Nephron (organoid): ENCODE results near the gene PLA2G4C.

Experiments used
- H3K27ac Mint-ChIP-seq, 3 experiments: 2 replicates each; pipeline ENCODE4 v1.8.0; 2020; ENCODE audit warnings: mixed read lengths in 3 of 3, mild to moderate bottlenecking in 2 of 3, moderate library complexity in 1 of 3
- H3K27me3 Mint-ChIP-seq: 2 replicates; pipeline ENCODE4 v1.8.0; 2021; ENCODE audit warnings: low read depth, mild to moderate bottlenecking, moderate library complexity, mixed read lengths
- H3K36me3 Mint-ChIP-seq: 2 replicates; pipeline ENCODE4 v1.8.0; 2020; ENCODE audit warnings: low read depth, mixed read lengths
- H3K4me1 Mint-ChIP-seq: 2 replicates; pipeline ENCODE4 v1.8.0; 2020; ENCODE audit warnings: mixed read lengths
- H3K4me3 Mint-ChIP-seq, 3 experiments: 2 replicates each; pipeline ENCODE4 v1.8.0; 2020; ENCODE audit warnings: mild to moderate bottlenecking in 3 of 3, mixed read lengths in 3 of 3, moderate library complexity in 2 of 3
- H3K9me3 Mint-ChIP-seq: 2 replicates; pipeline ENCODE4 v1.8.0; 2020; ENCODE audit warnings: mixed read lengths
- TF ChIP-seq, protein P1 (sequence below), 3 experiments: fragments of 200-600 bp; sonication (generic); IDR thresholded peaks; one replicate each; pipeline ENCODE4 v1.5.0; 2021; ENCODE audit warnings: antibody characterized with exemption in 3 of 3; ENCODE audit not compliant: unreplicated experiment in 3 of 3

The PLA2G4C gene

DNA sequence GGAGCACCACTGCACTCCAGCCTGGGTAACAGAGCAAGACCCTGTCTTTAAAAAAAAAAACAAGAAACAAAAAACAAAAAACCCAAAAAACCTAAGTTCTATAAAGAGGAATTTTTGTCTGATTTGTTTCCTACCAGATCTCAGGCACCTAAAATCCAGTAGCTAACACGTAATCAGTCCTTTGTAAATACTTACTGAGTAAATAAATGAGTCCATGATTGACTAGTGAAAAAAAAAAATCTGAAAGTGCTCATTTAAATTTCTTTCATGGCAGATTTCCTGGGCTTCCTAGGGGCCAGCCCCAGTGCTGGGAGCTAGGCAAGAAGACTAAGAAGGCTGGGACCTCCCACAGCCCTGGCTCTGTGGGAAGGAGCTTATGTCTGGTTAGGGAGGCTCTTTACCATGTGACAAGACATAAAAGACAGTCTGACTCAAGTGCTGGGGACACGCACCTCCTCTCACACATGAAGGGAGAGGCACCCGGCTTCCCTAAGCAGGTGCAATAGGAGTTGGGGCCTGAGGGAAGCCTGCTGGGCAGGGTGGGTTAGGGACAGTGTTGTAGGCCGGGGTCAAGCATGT is 37.1 kb upstream of the PLA2G4C start:
- no peaks in the 10 kb centered on the region for H3K27me3 Mint-ChIP-seq
- H3K4me1 Mint-ChIP-seq: peaks cover 5% of the 10 kb centered on the region
- H3K27ac Mint-ChIP-seq: peak overlapping the region in 1 of 3 experiments; percentile 13
- H3K9me3 Mint-ChIP-seq: no peaks in the 10 kb centered on the region
- H3K36me3 Mint-ChIP-seq: peaks cover 38% of the 10 kb centered on the region
- TF ChIP-seq, protein P1, sequence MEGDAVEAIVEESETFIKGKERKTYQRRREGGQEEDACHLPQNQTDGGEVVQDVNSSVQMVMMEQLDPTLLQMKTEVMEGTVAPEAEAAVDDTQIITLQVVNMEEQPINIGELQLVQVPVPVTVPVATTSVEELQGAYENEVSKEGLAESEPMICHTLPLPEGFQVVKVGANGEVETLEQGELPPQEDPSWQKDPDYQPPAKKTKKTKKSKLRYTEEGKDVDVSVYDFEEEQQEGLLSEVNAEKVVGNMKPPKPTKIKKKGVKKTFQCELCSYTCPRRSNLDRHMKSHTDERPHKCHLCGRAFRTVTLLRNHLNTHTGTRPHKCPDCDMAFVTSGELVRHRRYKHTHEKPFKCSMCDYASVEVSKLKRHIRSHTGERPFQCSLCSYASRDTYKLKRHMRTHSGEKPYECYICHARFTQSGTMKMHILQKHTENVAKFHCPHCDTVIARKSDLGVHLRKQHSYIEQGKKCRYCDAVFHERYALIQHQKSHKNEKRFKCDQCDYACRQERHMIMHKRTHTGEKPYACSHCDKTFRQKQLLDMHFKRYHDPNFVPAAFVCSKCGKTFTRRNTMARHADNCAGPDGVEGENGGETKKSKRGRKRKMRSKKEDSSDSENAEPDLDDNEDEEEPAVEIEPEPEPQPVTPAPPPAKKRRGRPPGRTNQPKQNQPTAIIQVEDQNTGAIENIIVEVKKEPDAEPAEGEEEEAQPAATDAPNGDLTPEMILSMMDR (IDR thresholded peaks at IDR 0.05; ENCODE audit: unreplicated experiment in 3 of 3): no peak
- H3K4me3 Mint-ChIP-seq: no peak overlapping the region

DNA sequence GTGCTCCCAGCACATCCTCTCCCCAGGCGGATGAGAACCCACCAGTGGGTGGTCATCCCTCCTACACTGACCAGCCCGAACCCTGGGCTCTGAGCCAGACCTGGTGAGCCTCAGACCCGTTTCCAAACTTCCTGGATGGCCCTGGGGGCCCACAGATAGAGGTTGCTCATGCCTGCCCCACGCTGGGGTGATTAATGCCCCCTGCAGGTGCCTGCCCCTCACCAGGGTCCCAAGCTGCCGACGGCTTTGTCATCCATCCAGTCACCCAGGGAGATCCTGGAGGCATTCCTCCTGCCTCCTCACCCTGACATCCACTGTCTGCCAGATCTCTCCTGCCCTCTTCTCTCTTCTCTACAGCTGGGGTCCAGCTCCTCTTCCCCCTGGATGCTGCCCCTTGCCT is 28.4 kb upstream of the PLA2G4C start:
- Mint-ChIP-seq H3K27ac (no peak overlapping the region), H3K36me3 (peaks cover 29% of the 10 kb centered on the region), H3K4me1 (no peaks in the 10 kb centered on the region)

DNA sequence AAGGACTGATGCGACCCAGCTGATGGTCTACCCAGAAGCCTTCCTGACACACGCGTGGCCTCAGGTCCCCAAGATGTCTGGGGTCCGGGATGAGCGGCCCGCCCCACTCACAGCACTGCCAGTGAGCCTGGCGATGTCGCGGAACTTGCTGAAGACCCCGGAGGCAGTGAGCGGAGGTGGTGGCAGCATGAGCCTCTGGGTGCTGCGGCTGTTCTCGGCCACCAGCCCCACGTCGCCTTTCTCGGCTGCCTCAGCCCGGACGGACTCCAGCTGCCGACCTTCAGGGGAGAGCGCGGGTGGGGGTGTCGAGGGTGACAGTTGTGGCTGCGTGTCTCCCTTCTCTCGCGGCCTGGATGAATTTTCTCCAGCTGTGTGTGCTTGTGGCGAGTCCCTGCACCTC is 26.8 kb upstream of the PLA2G4C start:
- no peaks in the 10 kb centered on the region for H3K27me3 Mint-ChIP-seq
- no peaks in the 10 kb centered on the region for H3K4me1 Mint-ChIP-seq
- H3K36me3 Mint-ChIP-seq: peaks cover 17% of the 10 kb centered on the region
- no peak overlapping the region for H3K27ac Mint-ChIP-seq
- TF ChIP-seq, protein P1 (IDR thresholded peaks at IDR 0.05; ENCODE audit: unreplicated experiment in 3 of 3): no peak
- no peak overlapping the region for H3K4me3 Mint-ChIP-seq
- no peaks in the 10 kb centered on the region for H3K9me3 Mint-ChIP-seq

More for the DNA sequence above, 28.4 kb upstream of the PLA2G4C start:
- Mint-ChIP-seq H3K4me3 (no peak overlapping the region), H3K27me3 (no peaks in the 10 kb centered on the region), H3K9me3 (no peaks in the 10 kb centered on the region)
- TF ChIP-seq, protein P1 (IDR thresholded peaks at IDR 0.05; ENCODE audit: unreplicated experiment in 3 of 3): no peak

DNA sequence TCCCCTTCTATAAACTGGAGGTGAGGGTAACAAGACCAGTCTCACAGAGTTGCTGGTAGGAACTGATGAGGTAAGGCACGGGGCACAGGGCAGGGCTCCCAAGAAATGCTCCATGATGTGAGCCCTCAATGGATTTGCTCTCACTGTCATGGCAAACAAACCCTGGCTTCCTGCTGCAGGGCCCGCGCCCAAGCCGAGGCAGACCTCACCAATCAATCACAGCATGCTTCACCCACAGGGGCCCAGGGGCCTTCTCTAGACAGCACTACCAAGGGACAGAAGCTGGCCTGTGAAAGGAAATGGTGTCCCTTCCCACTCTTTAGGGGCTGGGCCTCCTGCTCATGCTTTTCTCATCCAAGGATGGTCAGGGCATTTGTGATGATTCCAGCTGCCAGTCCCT is 25.9 kb upstream of the PLA2G4C start:
- H3K4me3 Mint-ChIP-seq: no peak overlapping the region
- TF ChIP-seq, protein P1 (IDR thresholded peaks at IDR 0.05; ENCODE audit: unreplicated experiment in 3 of 3): no peak
- no peak overlapping the region for H3K27ac Mint-ChIP-seq
- H3K9me3 Mint-ChIP-seq: no peaks in the 10 kb centered on the region
- no peaks in the 10 kb centered on the region for H3K27me3 Mint-ChIP-seq
- no peaks in the 10 kb centered on the region for H3K4me1 Mint-ChIP-seq
- H3K36me3 Mint-ChIP-seq: peaks cover 21% of the 10 kb centered on the region

DNA sequence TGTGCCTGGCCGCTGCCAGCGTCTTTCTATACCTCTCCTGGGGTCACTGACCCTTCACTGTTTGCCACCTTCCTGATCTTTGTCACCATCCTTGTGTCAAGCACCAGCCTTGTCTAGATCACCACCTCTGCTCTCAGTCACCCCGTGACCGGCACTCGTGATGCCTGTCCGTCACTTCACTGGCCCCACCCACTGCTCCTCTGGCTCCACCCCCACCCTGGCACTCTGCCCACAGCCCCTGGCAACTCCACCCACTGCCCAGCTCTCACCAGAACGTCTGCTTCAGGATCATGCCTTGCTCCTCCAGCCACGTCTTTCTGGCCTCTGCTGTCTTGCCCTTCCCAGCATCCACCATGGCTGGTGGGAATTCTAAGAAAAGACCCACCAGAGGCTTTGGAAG is 24.8 kb upstream of the PLA2G4C start:
- Mint-ChIP-seq H3K4me1 (no peaks in the 10 kb centered on the region), H3K27ac (no peak overlapping the region), H3K9me3 (no peaks in the 10 kb centered on the region), H3K4me3 (no peak overlapping the region), H3K27me3 (no peaks in the 10 kb centered on the region), H3K36me3 (peaks cover 28% of the 10 kb centered on the region)
- TF ChIP-seq, protein P1 (IDR thresholded peaks at IDR 0.05; ENCODE audit: unreplicated experiment in 3 of 3): no peak

DNA sequence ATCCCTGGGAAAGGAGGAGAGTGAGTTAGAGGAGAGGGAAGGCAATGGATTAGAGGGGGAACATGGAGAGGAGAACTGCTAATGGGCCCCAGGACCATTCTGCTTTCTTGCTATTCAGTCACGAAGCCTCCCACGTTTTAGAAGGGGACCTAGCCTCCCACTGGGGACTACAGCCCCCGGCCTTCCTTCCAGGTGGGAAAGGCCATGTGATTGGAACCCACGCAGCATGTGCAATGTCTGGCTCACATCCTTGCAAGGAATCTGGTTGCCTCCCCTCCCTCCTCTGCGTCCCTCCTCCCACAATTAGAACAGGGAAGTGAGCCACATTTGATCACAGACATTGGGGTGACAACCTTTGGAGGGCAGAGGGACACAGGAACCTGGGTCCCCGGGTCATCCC is 22.5 kb upstream of the PLA2G4C start:
- no peaks in the 10 kb centered on the region for H3K9me3 Mint-ChIP-seq
- no peak overlapping the region for H3K4me3 Mint-ChIP-seq
- H3K36me3 Mint-ChIP-seq: peaks cover 32% of the 10 kb centered on the region
- H3K27me3 Mint-ChIP-seq: no peaks in the 10 kb centered on the region
- TF ChIP-seq, protein P1 (IDR thresholded peaks at IDR 0.05; ENCODE audit: unreplicated experiment in 3 of 3): no peak
- no peaks in the 10 kb centered on the region for H3K4me1 Mint-ChIP-seq
- no peak overlapping the region for H3K27ac Mint-ChIP-seq
